Ovary (tissue), 3 donors: Measurements from ENCODE around the gene ANKRD35.

Experiments
- CTCF ChIP-seq, 3 donors: fragments of 450-650 bp in 2 of 3; fragments of 200-600 bp in 1 of 3; IDR thresholded peaks; one replicate each; pipeline versions ENCODE4 v1.5.1 to v1.8.0; 2016 to 2022; ENCODE audit warnings: antibody characterized with exemption in 3 of 3, mild to moderate bottlenecking in 1 of 3
- POLR2A ChIP-seq: fragments of 450-650 bp; IDR thresholded peaks from one replicate; pipeline ENCODE4 v1.6.1; 2017; ENCODE audit warnings: antibody characterized with exemption, mild to moderate bottlenecking, moderate library complexity
- donor health status: DM: no; HTN: no; CAD: no.

- TF ChIP-seq CTCF (IDR thresholded peaks at IDR 0.05): no peak
- TF ChIP-seq POLR2A: no peak
These were observed 61.2 kb downstream of the ANKRD35 start for GRCh38 chr1:145824499-145824842.
